ENCODE results near the gene RAC2. TPM values are rescaled to one million over a fixed set of nuclear protein-coding genes. Genes with fewer than 3 reads are reported as not detected.
A peak's percentile ranks its signal among the peaks of the same experiment; 100 is the strongest.

Gene RAC2
- total RNA-seq, 1 donor from 2014 or later: 18.9 TPM

DNA sequence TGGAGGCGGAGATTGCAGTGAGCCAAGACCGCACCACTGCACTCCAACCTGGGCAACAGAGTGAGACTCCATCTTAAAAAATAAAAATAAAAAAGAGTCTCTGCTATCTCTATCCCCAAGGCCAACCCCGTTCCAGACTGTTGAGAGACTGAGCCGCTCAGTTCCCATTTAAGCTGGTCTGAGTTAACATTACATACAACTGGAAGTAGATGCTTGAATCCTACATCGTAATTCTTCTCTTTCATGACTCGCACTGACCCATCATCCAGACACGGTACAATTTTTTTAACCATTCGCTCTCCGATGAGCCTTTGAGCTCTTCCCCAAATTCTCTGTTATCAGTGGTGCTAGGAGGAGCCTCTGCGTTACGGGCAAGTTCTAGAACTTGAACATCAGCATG, 33.3 kb upstream of the RAC2 start:
- intact Hi-C loops (cut with DNase I): no loop called here
- no peak for ATAC-seq
- no peak for DNase-seq (ENCODE audit: low spot score)

DNA sequence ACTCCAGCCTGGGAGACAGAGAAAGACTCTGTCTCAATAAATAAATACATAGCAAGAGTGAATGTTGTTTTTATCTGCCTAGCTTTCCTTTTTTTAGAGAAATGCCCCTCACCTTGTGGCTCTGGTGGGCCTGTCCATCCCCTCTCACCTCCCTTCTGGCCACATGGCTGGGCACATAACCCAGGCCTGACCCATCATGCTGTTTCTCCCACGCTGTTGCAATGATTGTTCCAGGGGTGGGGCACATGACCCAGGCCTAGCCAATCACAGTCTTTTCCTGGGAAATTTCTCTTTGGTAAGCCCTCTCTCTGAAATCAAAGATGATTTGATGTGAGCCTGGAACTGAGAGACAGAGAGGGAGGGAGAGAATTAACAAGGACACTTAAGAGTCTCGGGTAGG, 32.7 kb upstream of the RAC2 start:
- intact Hi-C loops (cut with DNase I): no loop called here
- ATAC-seq (no peak), DNase-seq (ENCODE audit: low spot score) (no peak)

DNA sequence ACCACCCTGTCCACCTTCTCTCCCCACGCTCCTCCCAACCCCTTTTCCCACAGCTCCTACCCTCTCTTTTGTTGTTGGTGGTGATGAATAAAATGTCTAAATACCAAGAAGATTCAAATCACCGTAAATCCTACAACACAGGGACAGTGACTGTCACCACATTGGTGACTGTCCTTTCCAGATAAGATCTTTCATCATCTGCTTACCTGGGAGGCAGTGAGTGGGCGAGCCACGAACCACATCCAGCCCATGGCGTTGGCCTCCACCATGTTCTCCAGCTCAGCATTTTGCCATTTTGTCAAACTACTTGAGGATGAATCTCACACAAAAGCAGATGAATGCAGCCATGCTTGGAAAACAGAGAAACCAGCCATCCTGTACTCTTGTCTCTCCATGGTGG, 31.6 kb upstream of the RAC2 start:
- ATAC-seq (no peak), DNase-seq (ENCODE audit: low spot score) (no peak)
- intact Hi-C loops (cut with DNase I): no loop called here

DNA sequence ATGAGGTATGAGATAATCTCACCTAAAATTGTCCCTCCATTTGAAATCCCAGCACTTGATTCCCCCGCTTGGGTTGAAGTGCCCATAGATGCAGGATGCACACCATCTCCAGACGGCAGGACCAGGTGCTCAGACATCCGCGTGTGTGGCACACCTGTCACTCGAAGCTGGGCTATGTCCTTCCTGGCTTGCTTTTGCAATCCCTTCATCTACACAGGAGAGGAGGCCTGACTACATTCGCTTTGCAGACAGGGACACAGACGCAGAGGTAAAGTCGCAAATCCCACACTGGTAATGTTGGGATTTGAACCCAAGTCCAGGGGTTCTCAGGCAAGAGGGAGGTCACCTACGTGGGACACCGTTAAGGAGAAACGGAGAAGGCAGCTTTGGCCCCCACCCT, 31.1 kb upstream of the RAC2 start:
- DNase-seq (ENCODE audit: low spot score) (no peak), ATAC-seq (no peak)
- intact Hi-C loops (cut with DNase I): no loop called here

DNA sequence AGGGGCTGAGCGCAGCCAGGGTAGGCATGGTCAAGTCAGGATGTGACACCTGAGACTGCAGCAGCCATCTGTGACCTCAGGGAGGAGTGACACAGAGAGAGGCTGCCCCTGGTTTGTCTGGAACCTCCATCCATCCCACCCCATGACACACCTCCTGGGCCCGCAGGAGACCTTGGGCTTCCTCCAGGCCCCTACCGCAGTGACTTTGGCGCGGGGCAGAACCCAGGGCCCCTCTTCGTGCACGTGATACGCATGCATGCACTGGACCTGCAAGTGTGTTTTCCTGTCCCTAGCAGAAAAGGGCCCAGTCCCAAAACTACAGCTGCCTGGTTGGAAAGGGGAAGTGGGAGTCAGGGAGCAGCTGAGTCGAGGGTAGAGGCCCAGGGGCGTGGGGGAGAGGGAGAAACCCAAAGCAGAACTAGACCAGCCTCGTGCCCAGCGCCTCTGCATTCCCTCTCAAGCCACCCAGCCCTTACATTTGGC, 30.4 kb upstream of the RAC2 start:
- intact Hi-C loops (cut with DNase I): no loop called here
- ATAC-seq (peak; percentile 85), DNase-seq (ENCODE audit: low spot score) (no peak)

DNA sequence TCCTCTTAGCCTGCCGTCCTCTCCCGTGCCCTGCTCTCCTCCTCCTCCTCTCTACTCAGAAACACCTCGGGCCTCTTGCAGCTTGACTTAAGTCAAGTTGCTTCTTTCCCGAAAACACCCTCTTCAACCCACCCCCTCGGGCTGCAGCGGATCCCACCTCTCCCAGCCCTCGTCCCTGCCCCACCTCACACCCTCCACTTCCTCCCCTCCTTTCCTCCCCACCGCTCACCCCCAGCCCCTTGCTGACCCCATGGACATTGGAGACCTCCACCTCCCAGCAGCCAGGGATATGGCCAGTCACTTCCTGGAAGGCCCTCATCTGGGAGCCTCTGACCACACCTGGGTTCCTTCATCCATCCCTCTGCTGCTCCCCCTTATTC, 29.8 kb upstream of the RAC2 start:
- DNase-seq (ENCODE audit: low spot score) (no peak), ATAC-seq (no peak)
- intact Hi-C loops (cut with DNase I): no loop called here

DNA sequence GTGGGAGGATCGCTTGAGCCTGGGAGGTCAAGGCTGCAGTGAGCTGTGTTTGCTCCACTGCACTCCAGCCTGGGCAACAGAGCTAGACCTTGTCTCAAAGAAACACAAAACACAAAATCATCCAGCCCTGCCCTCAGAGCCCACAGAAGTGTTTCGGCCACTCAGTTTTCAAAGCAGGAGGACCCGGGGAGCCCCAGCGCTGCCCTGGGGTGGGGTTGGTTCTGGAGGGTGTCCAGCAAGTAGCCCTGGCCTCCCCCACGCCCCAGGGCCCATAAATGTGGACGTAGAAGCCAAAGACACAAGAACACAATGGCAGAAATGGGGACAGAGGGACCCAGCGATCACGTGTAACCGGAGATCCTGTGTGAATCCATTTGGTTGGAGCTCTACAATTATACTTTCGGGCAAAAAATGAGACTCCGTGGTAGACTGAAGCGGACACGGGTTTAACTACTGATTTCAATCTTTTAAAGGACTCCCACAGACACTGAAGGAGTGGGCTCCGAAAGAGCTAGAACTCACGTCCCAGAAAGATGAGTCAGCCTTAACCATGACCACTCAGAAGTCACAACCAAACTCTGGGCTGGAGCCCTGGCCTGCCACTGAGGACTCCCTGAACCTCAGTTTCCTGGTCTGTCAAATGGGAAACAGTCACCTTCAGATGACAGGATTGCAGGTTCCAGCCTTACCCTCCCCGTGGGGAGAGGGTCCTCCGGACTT, 29.2 kb upstream of the RAC2 start:
- DNase-seq (ENCODE audit: low spot score) (no peak), ATAC-seq (no peak)
- intact Hi-C loops (cut with DNase I): no loop called here

DNA sequence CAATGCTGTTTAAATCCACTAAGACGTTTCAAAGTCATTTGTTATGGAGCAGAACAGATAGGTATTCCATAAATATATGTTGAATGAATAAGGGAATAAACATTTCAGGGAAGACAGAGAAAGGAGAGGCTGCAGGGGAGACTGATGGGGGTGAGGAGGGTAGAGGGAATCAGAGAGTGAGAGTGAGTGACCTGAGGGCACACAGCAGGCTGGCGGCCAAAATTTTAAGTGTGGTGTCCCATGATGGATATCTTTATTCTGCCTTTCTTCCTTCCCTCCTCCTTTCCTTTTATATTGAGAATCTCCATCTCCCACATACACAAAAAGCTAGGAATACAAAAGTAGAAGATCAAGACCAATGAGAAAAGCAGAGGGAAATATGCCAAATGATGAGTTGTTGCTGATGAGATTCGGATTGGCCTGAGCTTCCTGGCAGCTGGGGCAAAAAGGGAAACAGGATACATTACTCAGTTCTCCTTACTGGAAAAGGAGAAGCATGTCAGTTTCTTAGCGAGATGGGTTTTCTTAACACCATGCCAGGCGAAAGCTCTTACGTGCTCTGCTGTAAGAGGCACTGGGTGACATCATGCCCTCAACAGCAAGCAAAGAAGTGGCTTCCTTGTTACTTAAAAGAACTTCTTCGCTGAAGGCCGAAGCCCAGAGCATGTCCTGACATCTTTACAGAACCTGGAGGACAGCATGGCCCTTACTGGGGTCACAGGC, 27.0 kb upstream of the RAC2 start:
- ATAC-seq (no peak), DNase-seq (ENCODE audit: low spot score) (no peak)
- intact Hi-C loops (cut with DNase I): no loop called here

DNA sequence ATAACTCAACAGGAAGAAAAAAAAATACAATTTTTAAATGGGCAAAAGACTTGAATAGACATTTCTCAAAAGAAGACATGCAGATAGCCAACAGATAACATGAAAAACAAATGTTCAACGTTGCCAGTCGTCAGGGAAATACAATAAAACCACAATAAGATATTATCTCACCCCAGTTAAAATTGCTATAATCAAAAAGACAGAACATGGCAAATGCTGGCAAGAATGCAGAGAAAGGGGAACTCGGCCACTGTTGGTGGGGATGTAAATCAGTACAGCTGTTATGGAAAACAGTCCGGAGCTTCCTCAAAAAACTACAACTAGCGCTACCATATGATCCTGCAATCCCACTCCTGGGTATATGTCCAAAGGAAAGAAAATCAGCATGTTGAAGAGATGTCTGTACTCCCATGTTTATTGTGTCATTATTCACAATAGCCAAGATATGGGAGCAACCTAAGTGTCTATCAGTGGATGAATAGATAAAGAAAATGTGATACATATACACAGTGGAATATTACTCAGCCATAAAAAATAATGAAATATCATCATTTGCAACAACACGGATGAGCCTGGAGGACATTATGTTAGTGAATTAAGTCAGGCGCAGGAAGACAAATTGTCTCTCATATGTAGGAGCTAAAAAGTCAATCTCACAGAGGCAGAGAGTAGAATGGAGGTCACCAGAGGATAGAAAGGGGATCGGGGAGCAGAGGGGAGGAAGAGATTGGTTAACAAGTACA, 26.0 kb upstream of the RAC2 start:
- DNase-seq (ENCODE audit: low spot score): no peak
- intact Hi-C loops (cut with DNase I): no loop called here
- no peak for ATAC-seq

DNA sequence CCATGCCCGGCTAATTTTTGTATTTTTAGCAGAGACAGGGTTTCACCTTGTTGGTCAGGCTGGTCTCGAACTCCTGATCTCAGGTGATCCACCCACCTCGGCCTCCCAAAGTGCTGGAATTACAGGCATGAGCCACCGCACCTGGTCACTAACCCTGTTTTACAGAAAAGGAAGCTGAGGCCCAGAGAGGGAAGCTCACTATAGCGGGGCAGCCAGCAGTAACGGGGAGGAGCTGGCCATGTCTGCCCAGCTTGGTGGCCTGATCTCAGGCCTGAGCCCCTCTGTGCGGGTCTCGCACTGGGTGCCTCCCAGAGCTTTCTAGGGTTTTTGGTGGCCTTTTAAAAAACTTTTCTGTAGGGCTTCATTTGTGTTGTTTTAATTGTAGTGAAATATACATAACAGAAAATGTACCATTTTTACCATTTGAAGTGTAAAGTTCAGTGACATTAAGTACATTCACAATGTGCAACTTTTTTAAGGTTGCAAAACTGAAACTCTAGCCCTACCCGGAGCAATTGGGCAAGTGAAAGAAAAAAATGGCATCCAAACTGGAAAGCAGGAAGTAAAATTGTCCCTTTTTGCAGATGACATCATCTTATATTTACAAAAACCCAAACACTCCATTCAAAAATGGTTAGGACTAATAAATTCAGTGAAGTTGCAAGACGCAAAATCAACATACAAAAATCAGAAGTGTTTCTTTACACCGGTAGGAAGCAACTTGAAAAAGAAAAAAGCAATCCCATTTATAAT, 23.8 kb upstream of the RAC2 start:
- intact Hi-C loops (cut with DNase I): no loop called here
- no peak for DNase-seq (ENCODE audit: low spot score)
- ATAC-seq: peak; percentile 23

DNA sequence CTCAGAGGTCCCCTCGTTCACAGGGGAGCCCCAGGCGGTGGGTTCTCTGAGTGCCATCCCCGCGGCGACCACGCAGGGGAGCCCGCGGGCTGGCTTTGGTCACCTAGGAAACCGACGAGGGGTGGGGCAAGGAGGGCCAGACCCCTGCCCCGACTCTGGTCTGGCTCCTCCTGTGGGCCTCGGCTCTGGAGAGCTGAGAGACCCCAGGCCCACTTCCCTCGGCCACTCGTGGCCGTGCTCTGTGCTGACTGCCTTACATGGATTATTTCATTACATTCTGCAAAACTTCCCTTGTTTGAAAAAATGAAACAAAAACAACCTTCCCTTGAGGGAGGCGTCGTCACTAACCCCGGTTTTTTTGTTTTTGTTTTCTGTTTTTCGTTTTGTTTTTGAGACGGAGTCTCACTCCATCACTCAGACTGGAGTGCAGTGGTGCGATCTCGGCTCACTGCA, 23.1 kb upstream of the RAC2 start:
- DNase-seq (ENCODE audit: low spot score): no peak
- intact Hi-C loops (cut with DNase I): no loop called here
- peak; percentile 84 for ATAC-seq

DNA sequence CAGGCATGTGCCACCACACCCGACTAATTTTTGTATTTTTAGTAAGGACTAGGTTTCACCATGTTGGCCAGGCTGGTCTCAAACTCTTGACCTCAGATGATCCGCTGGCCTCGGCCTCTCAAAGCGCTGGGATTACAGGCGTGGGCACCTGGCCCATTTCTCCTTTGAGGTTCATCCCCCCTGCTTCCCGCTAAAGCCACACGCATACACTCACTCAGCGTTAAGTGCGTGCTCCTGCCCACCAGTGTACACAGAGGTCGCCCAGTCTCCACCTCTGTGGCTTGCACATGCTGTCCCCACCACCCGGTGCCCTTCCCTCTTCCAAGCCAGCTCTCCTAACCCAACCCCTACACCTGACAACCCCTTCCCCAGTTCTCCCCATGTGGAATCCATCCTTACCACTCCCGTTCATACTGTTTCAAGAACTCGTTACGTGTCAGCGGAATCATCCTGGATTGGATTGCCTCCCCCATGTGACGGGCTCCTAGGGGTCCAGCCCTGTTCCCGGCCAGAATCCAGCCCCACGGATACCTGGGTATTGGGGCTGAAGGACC, 22.6 kb upstream of the RAC2 start:
- ATAC-seq (peak; percentile 51), DNase-seq (ENCODE audit: low spot score) (no peak)
- intact Hi-C loops (cut with DNase I): no loop called here

DNA sequence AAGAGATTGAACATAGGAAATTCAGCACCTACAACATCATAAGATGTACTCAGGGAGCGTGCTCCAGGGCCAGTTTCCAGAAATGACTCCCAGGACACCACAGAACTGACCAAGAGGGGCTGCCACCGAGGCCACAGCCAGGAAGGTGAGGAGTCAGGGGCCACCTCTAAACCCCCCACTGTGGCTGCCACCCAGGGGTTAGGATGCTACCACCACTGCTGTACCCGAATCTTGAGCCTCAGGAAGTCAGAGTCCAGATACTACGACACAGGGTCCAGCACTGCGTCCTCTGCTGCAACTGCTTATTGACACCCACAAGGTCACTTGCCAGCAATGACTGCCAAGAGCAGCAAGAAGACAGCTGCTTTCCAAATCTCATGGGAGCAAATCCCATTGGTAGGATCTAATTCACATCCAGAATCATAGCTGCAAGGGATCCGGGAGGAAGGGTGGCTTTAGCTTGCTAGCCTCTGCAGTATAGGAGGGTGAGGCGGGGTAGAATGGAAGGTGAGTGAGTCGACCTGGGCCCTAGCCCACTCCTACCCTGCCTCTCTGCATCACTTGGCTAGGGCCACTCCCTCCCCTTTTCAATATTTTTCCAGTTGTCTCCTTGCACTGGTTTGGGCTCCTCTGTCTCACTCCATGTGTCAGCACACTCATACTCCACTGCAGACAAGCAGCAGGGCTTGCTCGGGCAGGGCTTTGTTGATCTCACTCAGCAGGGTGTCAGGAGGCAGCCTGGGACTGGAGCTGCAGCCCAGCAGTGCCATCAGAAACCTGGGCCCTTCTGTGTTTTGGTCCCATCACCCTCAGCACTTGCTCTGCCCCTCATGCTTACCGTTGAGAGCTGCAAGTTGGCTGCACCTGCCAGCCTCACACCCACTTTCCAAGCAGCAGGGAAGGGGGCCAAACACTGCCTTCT, 20.2 kb upstream of the RAC2 start:
- intact Hi-C loops (cut with DNase I): no loop called here
- ATAC-seq: no peak
- no peak for DNase-seq (ENCODE audit: low spot score)

DNA sequence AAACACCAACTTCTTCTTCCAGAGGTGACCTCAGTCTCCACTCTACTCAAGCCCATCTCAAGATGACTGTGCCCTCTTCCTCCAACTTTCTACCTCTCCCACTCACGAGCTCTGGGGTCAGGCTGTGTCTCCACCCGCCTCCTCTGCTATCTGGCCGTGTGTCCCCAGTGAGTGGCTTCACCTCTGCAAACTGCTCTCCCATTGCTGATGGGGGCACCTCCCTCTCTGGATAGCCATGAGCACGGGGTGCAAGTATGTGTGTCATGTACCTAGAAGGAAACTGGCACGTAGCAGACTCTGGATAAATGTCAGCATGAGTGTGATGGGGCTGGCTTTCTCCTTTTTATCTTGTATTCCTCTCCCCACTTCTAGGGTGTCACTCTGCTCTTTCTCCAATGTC, 18.3 kb upstream of the RAC2 start:
- DNase-seq (ENCODE audit: low spot score) (no peak), ATAC-seq (no peak)
- intact Hi-C loops (cut with DNase I): no loop called here

DNA sequence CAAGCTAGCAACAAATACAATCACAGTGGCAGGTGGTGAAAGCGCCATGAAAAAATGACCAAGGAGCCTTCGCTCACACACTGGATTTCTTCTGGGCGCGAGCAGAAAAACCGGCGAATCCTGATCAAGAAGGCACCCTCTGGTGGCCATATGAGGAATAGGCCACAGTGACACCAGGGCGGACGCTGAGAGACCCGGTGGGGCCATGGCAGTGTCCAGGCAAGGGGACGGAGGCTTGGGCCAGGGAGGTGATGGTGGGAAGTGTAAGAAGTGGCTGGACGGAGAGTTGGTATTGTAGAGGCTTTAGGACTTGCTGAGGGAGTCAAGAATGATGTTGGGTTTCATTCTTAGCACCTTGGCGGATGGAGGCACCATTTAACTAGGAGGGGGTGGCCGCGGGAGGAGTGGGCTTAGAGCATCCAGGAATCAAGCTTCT, 16.9 kb upstream of the RAC2 start:
- intact Hi-C loops (cut with DNase I): no loop called here

DNA sequence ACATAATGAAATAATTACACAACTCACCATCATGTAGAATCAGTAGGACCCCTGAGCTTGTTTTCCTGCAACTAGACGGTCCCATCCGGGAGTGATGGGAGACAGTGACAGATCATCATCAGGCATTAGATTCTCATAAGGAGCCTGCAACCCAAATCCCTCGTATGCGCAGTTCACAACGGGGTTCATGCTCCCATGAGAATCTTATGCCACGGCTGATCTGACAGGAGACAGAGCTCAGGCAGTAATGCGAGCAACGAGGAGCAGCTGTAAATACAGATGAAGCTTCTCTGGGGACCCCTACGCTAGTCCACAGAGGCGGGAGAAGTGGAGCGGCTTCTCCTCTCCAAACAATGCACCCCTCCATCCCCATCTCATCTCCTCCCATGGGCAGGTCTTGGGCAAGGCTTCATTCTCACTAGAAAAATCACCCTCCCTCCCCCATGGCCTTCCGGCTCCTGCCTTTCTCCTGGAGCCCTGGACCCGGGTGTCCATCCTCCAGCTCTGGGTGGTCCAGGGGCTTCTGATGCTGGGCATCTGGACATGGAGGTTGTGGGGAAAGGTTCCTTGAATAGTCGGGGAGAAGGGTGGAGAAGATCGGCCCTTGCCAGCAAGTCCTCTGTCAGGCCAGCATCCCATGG, 16.2 kb upstream of the RAC2 start:
- peak; percentile 22 for ATAC-seq
- DNase-seq (ENCODE audit: low spot score): no peak
- intact Hi-C loops (cut with DNase I): no loop called here

More for the DNA sequence above, 16.9 kb upstream of the RAC2 start:
- peak; percentile 80 for ATAC-seq
- DNase-seq (ENCODE audit: low spot score): no peak

DNA sequence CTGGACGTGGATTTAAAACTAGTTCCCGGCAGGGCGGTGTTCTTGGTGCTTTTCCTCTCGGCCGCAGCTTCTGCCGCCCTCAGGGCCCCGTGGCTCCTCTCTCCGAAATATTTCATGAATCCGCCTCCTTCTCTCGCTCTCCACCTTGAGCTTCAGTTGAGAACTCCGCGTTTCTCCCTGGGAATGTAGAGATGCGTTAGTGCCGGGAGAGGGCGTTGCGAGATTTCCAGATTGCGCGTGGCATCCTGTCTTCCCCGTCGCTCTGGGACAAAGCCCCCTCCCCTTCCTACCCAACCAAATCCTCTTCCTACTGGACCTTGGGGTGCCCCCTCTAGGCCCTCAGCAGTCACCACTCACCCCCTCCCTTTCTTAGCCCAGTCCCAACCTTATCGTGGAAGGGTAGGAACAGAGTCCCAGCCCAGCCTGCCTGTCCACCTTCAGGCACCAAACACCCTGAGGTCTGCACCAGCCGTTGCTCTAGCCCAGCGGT, 15.5 kb upstream of the RAC2 start:
- intact Hi-C loops (cut with DNase I): no loop called here
- peak; percentile 15 for ATAC-seq
- DNase-seq (ENCODE audit: low spot score): no peak

Data from sciatic nerve (tissue), 2 donors.